CD4-positive, alpha-beta T cell treated with Interferon alpha-2 for 1 hour (primary cell): ENCODE results near the gene PMP22.
"Not testable (repeated sequence)": the region's sequence is repeated elsewhere in the genome, so short reads cannot be mapped to it uniquely, and the experiment has no call there.

Experiments
- DNase-seq, 2 donors: peaks; one replicate each; pipeline ENCODE4 v3.0.0-alpha.2; 2020 to 2022

The PMP22 gene

DNA sequence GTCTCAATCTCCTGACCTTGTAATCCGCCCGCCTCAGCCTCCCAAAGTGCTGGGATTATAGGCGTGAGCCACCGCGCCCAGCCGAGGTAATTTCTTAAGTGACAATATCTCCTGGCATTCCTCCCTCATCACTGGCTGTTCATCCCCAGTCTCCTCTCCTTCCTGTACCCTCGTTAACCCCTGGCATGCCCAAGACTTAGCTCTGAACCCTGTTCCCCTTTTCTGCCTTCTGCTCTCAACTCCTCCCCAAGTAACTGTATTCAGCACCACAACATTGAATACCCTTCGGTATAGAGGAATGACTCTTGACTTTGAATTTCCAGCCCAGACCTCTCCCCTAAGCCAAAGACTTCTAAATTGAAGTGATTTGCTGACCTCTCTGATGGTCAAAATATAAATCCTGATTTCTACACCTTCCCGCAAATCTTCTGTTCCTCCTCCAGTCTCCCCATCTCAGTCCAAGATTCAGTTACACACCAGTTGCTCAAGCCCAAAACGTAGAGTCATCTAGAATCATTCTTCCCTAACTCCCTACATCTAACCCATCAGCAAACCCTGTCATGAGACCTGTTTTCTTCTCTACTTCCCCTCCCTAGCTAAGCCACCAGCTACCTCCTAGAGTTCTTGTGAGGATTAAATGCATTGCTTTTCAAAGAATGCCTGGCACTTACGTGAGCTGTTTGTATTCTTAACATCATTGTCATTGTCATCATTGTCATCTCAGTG lies 14.8 kb downstream of the PMP22 start:
- DNase-seq, result no peak

DNA sequence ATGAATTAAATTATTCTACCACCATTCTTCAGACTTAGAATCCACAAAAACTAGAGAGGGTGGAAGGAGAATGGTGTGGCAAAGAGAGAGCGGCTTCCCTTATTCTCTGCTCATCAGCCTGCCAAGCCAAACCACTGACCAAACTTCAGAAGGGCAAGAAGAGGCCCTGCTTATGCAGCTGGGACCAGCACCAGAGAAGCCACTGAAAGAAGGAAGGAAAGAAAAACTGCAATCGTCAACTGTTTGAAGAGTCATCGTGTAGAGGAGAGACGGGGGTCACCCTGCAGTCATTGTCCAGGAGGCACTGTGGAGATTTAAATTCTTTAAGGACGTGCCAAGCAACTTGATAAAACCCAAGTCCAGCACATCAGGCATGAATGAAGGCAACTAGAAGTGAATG lies 15.6 kb downstream of the PMP22 start:
- DNase-seq, result no peak

DNA sequence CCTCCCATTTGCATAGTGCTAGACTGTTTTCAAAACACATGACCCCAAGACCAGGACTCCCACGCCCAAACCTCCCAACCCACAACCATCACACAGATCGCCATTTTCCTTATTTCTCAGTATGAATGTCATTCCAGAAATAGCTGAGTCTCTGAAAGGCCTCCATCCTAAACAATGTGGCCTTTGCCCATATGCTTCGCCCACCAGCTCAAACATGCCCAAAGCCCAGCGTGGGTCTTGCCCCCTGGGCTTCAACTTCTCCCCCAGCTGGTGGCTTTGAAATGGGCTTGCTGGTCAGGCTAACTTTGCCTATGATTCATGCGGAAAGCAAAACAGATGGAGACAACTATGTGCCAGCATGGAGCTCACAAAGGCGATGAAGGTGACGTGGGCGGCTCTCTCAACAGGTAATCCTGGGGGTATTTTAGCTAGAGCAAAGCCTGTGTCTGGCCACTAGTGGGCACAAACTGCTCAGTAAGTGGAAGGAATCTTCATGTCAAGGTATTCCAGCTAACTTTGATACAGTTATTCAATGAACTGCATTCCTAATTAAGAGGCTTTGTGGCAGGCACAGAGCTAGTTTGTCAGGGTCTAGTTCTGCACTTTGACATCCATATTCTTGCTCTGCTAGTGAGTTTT lies 17.1 kb downstream of the PMP22 start:
- no peak for DNase-seq

DNA sequence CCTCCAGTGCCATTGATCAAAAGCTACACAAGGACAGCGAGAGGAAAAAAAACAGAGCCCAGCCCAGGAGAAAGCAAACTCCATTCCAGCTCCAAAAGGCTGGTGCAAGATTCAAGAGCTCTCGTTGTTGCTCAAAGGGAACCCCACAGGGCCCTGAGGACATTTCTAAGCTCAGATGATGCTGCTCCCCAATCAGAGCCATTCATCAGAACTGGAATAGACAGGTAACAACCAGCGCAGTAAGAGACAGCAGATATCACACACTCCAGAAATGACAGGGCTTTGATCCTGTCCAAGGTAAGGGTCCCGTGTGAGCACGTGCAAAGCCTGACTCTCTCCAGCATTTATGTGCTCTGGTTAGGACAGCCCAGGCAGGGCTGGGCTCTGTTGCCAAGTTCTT lies 20.1 kb downstream of the PMP22 start:
- no peak for DNase-seq

DNA sequence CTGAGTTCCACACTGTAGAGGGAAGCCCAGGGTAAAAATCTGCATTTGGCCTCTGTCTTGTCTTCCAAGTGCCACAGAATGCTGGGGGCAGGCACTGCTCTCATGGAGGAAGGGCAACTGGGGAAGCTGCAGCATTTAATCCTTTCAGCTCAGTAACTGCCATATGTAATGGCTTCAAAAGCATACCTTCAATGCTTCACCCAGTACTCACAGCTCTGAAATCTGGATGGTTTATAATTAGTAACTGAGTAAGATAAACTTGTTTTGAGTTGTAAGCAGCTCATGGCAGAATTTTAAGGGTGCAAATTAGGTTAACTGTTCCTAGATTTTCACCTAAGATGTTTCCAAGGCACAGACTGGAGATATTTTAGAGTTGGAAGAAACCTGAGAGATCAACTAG lies 24.5 kb downstream of the PMP22 start:
- no peak for DNase-seq

DNA sequence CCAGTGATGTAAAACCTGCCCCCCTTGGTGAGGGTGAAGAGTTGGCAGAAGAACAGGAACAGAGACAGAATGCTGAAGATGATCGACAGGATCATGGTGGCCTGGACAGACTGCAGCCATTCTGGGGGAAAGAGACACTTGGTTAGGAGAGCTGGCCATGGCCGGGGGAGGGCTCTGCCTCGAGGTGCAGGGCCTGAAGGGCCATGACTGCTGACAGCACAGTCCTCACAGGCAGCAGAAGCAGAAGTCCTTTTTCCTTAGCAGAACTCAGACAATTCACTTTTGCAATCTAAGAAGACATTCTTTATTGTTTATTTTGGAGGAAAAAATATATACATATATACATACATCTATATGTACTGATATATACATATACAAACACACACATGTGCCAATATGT lies 25.6 kb downstream of the PMP22 start:
- no peak for DNase-seq

DNA sequence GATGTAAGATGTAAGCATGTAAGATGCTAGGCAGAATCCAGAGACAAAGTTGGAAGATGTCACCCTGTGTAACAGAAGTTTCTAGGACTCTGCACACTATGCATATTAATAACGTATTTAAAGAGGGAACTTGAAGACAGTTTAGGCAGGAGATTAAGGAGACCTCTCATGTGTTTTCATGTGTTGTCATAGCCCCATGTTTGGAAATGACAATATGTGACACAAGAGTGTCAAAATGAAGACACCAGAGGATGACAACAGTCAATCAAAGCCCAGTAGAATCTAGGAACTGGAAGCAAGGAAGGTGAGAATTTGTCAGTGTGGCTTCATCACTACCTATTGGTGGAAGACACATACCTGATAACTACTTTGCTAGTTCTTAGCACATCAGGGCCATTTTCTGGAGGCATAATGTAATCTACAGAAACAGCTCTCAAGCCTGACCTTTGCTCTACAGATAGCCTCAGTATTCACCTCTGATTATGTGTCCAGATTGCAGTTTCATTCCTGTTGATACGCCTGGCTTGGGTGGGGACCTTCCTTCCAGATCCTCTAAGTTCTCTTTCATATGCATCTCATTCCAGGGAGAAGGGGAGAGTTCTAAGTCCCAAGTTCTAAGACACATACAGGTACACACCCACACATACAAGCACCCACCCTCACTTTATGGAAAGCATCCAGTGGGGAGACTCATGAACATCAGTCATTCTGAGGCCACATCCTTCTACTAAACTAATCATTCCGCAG lies 26.3 kb downstream of the PMP22 start:
- no peak for DNase-seq

DNA sequence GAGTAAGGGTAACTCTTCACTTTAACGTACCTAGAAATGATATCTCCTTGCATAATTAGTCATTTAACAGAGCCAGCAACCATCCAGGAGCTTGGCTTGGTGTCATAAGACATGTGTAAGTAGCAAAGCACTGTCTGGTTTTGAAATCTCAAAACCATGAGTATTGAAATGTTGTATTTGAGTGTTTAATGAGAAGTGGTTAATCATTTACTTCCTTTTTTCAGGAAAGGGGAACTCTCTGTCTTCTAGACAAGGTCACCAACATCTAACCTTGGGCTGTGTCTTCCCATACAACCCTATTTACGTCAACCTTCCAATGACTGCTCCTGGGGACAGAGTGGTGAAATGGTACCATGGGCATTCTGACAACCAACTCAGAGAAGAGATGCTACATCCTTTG lies 27.1 kb downstream of the PMP22 start:
- DNase-seq, result peak in 1 of 2 donors; percentile 13

DNA sequence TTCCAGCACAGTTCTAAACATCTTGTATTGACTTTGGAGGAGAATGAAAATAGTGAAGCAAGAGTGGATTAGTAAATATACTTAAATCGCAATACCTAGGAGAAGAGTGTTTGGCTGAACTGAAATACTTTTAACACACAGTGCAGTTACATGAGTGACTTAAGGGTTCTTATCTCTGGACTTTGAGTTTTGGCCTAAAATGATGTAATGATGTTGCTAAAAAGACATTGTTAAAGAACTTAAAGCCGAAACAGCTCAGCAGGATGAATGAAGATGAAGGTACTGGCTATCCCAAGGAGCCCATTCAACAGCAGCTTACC lies 28.1 kb downstream of the PMP22 start:
- no peak for DNase-seq

DNA sequence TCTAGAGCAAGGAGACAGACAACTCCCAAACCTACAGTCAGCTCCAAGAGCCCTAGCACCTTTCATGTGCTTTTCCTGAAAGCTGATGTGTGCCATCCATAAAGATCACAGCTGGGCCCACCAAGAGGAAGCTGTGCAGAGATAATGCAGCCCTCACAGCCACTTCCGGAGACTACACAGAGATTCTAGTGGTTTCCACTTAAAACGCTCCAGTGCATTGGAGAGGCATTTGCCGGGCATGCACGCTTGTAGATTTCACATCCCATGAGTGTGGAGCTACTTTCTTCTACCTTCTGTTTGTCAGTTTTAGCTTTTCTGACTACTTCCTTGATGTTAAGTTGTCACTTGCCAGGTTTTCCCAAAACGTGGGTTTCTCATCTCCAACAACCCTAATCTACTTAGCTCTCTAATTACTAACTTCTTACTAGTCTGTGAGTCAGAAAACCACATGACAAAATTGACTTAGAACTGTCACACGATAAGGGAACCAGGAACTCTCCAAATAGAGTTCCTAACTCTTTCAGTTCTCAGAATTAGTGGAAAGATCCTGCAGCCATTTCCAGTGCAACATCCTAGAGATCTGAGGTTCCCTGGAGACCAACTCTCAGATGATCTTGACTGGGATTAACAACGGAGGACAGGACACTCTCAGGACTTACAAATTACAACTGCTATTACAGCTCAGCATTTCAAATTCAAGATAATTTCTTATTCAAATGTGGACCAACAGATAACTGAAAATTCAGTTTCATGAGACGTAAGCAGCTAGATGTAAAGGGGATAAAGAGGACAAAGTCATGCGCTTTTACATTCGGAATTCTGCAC lies 28.6 kb downstream of the PMP22 start:
- DNase-seq, result peak in 1 of 2 donors; percentile 4

DNA sequence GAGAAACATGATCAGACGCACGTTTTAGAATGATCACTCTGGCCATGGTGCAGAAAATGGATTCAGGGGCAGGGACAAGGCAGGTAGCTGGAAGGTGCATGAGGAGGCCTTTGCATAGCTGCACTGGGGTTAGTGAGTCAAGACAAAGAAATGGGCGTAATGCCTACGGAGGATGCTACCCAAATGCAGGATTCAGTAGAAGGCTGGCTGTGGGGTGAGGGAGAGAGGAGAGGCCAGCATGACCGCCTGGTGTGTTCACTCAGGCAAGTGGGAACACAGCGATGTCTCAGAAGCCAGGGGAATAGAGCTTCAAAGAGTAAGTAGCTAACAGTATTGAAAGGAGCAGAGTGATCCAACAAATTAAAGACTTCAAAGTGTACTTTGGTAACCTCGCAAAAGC lies 31.2 kb downstream of the PMP22 start:
- no peak for DNase-seq

DNA sequence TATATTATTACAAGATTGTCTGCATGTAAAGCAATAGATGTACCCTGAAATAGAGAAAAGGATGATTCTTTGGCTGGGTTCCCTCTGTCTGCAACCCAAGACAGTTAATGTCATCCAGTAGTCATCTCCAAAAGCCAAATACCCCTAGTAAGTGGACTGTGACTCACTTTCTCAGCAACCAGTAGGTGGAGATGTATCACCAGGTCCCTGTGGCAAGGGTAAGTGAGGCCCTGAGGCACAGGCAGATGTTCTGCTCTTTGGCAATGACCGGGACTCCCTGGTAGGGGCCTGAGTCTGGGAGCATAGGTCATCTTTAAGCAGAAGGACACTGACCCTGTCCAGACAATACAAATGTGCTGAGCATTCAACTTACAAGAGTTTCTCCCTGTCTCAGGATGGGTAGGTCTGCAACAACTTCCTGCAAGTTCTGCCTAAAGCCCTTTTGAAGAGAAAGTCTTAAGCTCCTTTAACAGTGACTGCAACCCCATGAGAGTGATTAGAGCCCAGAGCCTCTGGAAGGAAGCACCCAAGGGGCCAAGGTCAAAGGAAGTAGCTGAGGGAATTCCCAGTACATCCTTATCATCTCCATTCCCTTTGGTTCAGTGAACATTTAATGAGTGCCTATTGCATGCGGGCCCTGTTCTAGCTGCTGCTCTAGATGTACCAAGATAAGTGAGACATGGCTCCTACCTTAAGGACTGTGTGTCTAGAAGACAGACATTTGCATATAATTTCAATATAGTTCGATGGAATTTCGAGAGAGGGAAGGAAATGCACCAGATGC lies 31.9 kb downstream of the PMP22 start:
- DNase-seq, result peak in 1 of 2 donors; percentile 8

DNA sequence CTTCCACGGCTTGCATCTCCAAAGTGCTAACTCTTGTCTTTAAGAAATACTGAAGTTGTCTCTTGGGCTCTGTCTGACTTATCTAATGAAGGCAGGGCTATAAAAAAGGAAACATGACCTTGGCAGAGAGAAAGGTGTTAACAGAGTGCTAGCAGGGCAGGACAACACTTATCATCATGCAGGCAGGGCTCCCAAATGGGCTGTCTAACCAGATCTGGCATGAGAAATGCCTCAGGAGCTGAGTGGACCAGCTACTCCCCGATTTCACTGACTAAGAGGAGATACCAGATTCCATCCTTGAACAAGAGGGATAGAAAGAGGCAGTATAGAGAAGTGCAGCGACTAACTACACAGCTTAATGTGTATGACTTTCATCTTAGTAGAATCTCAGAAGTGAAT lies 32.6 kb downstream of the PMP22 start:
- DNase-seq, result no peak

DNA sequence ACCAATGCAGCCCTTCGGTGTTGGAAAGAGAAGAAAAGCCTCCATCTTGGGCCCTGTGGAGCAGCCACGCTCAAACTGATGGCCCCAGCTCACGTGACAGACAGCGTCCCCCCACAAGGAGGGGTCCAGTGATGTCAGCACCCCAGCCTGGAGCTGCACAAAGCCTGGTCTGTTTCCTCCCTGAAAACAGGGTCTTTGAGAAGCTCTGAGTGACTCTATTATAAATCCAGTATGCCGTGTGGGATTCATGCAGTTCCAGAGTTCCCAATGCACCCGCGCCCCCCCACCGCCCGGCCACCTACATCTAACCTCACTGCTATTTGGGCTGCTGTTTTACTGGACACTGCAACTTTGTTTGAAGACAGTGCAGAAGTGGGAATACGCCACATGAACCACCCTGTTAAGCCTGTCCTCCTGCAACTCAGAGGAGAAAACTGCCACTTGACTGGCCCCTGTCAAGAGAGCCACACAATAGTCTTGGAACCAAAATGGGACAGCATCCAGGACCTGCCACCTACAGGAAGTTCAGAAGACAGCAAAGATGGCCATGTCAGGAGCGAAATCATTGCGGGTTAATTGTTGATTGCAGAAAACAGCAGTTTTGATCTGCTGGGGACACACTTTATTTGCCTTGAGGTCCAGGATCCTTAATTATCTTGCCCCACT lies 33.1 kb downstream of the PMP22 start:
- DNase-seq, result no peak

DNA sequence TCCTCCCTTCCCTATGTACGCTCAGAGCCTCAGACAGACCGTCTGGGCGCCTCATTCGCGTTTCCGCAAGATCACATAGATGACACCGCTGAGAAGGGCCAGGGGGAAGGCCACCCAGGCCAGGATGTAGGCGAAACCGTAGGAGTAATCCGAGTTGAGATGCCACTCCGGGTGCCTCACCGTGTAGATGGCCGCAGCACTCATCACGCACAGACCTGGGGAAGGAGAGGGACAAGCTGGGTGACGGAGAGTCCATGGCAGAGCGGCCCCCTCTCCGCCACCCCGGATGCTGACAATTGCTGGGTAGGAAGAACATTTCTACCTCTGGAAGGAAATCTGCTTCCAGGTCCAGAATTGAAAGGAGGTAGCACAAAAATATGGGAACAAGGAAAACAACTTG lies 34.3 kb downstream of the PMP22 start:
- no peak for DNase-seq

DNA sequence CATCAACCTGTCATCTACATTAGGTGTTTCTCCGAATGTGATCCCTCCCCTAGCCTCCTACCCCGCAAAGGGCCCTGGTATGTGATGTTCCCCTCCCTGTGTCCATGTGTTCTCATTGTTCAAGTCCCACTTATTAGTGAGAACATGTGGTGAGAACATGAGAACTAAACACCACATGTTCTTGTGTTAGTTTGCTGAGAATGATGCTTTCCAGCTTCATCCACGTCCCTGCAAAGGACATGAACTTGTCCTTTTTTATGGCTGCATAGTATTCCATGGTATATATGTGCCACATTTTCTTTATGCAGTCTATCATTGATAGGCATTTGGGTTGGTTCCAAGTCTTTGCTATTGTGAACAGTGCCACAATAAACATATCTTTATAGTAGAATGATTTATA lies 43.3 kb downstream of the PMP22 start:
- not testable (repeated sequence) for DNase-seq

DNA sequence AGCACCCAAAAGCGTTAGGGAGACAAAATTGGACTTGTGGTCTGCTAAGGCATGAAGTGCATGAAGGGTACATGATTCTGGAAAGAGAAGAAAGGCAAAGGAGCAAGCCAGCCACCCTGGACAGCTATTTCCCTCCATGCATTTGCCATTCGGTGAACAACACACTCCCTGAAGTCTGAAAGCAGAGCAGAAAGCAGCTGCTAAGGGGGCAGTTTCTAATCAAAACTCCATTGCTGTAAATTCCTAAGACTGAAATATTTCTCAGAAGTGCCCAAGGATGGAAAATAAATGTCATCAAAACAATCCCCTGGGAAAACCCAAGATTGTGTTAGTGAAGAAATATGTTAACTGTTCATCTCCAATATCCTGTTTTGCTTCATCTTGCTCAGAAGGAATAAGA lies 44.3 kb downstream of the PMP22 start:
- no peak for DNase-seq

DNA sequence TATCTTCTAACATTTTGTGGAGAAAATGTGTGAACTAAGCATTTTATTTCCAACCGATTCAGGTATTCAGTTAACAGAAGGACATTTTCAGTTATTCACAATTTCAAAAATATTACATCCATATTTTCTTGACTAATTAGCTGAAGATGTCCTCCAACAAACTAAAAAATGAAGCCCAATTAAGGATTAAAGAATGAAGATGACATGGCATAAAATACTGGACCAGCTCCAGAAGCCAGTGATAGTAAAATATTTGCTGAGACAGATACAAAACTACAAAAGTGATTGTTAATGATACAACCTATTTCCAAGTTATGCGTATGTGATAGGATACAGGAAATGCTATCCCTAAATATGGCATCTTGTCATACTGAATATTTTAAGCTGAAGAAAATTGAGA lies 48.6 kb downstream of the PMP22 start:
- no peak for DNase-seq

DNA sequence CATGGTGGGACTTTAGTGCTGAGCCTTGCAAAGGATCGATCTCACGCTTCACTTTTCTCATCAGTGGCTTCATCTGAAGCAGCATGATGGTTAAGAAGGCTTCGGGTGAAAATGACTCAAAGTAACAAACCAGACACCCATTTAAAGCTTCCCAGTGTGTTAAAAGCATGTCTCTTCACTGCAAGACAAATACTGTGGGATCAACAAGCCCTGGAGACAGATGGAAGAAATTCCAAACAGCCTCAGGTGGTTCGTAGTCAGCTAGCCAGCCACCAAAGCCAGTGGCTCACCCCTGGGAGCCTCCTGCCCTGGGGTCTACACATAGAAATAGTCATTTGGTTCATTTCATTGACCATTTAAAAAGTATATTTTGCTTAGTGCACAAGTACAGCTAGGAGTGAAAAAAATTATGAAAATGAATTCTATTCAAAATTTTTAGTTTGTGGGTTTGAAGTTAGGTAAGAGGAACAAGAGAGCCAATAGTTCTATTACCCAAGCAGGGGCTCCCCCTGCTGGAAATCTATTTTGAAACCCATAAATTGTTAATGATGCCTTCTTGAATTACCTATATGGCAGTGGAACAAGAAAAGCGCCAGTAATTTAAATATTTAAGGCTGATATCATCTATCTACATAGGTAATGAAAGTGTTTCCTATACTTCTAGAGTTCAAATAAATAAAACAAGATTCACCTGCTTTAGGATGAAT lies 51.6 kb downstream of the PMP22 start:
- no peak for DNase-seq

DNA sequence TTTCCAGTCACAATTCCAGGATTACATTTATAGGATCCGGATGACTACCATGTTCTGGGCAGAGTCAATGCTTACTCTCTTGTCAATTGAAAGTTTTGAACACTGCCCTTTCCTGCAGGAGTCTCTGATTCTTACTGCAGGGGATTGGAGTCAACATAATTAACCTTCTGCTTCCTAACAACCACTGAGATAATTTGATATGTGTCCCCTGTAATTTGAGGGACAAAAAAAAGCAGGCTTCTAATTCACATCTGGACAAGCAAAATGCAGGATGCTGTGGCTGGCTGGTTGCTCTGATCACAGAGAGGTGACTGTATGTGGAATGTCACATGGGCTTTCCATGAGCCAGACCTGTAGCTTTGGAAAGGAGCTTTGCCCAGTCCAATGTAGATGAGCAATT lies 54.9 kb downstream of the PMP22 start:
- DNase-seq, result no peak

DNA sequence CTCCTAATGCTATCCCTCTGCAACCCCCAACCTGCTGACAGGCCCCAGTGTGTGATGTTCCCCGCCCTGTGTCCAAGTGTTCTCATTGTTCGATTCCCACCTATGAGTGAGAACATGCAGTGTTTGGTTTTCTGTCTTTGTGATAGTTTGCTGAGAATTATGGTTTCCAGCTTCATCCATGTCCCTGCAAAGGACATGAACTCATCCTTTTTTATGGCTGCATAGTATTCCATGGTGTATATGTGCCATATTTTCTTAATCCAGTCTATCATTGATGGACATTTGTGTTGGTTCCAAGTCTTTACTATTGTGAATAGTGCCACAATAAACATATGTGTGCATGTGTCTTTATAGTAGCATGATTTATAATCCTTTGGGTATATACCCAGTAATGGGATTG lies 62.1 kb downstream of the PMP22 start:
- DNase-seq, result not testable (repeated sequence)
